ENCODE data around the gene CDC42SE2.

Gene CDC42SE2

DNA sequence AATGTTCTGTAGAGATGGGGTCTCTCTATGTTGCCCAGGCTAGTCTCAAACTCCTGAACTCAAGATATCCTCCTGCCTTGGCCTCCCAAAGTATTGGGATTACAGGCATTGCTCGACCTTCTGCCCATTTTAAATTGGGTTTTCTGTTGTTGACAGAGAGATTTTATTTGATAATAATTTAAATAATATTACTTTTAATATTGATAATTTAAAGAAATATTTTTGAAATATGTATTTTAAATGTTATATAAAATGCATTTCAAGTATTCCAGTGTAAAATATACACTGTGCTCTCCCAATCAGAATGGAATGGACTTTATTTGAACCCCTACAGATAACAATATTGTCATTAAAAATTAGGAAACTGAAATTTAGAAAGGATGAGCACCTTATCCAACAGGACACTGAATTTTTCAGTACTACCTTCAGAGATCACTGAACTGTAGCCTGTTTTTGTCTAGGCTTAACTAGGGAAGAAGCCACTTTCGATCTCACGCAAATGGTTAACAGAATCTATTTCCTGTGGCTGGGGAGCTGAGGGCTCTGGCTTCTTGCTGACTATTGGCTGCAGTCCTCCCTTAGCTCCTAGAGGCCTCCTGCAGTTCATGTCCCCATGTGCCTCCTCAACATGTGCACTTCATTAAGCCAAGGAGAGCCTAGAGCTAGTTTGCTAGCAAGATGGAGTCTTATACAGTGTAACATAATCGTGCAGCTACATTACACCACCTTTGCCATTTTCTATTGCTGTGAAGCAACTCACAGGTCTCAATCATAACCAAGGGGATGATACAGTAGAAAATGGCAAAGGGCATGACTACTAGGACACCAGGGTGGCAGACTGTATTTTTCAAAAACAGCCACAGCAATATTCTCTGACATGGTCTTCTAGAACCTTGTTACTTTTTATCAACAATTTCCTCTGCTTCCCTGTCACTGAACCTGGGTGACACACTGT lies 150.0 kb downstream of the CDC42SE2 start:
- Histone ChIP-seq H3K27me3 (ENCODE audit: insufficient read depth, poor library complexity, severe bottlenecking) (no peaks in the 10 kb centered on the region), H3K4me3 (replicated peaks; ENCODE audit: insufficient read depth, low read length) (no peak overlapping the region), H3K27ac (replicated peaks) (no peak overlapping the region)
- TF ChIP-seq, protein P1, sequence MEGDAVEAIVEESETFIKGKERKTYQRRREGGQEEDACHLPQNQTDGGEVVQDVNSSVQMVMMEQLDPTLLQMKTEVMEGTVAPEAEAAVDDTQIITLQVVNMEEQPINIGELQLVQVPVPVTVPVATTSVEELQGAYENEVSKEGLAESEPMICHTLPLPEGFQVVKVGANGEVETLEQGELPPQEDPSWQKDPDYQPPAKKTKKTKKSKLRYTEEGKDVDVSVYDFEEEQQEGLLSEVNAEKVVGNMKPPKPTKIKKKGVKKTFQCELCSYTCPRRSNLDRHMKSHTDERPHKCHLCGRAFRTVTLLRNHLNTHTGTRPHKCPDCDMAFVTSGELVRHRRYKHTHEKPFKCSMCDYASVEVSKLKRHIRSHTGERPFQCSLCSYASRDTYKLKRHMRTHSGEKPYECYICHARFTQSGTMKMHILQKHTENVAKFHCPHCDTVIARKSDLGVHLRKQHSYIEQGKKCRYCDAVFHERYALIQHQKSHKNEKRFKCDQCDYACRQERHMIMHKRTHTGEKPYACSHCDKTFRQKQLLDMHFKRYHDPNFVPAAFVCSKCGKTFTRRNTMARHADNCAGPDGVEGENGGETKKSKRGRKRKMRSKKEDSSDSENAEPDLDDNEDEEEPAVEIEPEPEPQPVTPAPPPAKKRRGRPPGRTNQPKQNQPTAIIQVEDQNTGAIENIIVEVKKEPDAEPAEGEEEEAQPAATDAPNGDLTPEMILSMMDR (IDR thresholded peaks at IDR 0.05; ENCODE audit: insufficient read depth, low read length), result no peak
- TF ChIP-seq GABPA (IDR thresholded peaks at IDR 0.05; ENCODE audit: low read depth) (no peak), SPI1 (IDR thresholded peaks at IDR 0.05; ENCODE audit: borderline replicate concordance, low read depth) (no peak), POLR2AphosphoS5 (IDR thresholded peaks at IDR 0.05; ENCODE audit: low read depth) (no peak)
- TF ChIP-seq, protein P2, sequence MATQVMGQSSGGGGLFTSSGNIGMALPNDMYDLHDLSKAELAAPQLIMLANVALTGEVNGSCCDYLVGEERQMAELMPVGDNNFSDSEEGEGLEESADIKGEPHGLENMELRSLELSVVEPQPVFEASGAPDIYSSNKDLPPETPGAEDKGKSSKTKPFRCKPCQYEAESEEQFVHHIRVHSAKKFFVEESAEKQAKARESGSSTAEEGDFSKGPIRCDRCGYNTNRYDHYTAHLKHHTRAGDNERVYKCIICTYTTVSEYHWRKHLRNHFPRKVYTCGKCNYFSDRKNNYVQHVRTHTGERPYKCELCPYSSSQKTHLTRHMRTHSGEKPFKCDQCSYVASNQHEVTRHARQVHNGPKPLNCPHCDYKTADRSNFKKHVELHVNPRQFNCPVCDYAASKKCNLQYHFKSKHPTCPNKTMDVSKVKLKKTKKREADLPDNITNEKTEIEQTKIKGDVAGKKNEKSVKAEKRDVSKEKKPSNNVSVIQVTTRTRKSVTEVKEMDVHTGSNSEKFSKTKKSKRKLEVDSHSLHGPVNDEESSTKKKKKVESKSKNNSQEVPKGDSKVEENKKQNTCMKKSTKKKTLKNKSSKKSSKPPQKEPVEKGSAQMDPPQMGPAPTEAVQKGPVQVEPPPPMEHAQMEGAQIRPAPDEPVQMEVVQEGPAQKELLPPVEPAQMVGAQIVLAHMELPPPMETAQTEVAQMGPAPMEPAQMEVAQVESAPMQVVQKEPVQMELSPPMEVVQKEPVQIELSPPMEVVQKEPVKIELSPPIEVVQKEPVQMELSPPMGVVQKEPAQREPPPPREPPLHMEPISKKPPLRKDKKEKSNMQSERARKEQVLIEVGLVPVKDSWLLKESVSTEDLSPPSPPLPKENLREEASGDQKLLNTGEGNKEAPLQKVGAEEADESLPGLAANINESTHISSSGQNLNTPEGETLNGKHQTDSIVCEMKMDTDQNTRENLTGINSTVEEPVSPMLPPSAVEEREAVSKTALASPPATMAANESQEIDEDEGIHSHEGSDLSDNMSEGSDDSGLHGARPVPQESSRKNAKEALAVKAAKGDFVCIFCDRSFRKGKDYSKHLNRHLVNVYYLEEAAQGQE (IDR thresholded peaks at IDR 0.05; ENCODE audit: insufficient replicate concordance, low read depth), result no peak
- DNase-seq (ENCODE audit: low read depth in 1 of 2, low spot score in 1 of 2), result no peak

DNA sequence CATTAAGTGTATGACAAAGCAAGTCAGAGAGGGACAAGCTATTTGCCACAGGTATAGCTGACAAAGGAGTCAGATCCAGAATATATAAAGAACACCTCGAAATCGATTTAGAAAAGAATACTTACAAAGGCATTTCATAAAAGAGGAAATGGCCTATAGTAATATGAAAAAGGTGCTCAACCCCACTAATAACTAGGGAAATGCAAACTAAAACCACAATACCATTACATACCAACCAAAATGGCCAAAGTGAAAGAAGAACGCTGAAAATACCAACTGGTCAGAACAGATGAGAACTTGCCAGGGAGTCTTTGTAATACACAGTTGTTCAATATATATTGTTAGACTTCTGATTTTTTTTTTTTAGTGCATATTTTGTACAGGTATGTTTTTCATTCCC lies 152.9 kb downstream of the CDC42SE2 start:
- no peak for DNase-seq (ENCODE audit: low read depth in 1 of 2, low spot score in 1 of 2)
- Histone ChIP-seq H3K27ac (replicated peaks) (no peak overlapping the region), H3K4me3 (replicated peaks; ENCODE audit: insufficient read depth, low read length) (no peak overlapping the region), H3K27me3 (ENCODE audit: insufficient read depth, poor library complexity, severe bottlenecking) (no peaks in the 10 kb centered on the region)
- TF ChIP-seq SPI1 (IDR thresholded peaks at IDR 0.05; ENCODE audit: borderline replicate concordance, low read depth) (peak; percentile 22; the same call in 1 of the 2 replicates), GABPA (IDR thresholded peaks at IDR 0.05; ENCODE audit: low read depth) (no peak), POLR2AphosphoS5 (IDR thresholded peaks at IDR 0.05; ENCODE audit: low read depth) (no peak)
- TF ChIP-seq, protein P1 (IDR thresholded peaks at IDR 0.05; ENCODE audit: insufficient read depth, low read length), result no peak

DNA sequence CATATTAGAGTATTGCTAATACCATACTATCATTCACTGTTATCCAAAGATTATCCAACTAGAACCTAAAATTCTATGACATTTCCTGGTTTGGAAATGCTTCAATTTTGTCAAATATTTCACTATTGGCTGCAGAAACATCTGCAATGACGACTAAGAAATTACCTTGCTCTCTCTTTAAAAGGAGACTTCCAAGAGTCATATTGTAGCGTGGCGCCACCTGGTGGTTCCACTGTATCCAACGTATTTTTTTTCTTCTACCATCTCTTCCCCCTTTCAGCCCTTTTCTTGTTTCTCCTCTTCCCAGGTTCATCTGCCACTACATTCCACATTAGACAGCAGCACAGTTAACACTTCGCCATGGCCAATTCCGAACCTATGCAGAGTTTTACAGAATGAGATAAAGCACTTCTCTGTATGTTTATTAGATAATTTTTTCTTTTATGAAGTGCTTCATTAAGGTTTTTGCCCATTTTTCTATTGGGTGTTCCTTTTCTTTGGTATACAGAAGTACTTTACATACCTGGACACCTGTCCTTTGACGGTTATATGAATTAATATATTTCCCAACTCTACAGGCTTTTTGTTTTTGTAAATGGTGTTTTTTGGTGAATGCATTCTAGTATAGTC lies 153.5 kb downstream of the CDC42SE2 start:
- Histone ChIP-seq H3K4me3 (replicated peaks; ENCODE audit: insufficient read depth, low read length) (no peak overlapping the region), H3K27ac (replicated peaks) (no peak overlapping the region), H3K27me3 (ENCODE audit: insufficient read depth, poor library complexity, severe bottlenecking) (no peaks in the 10 kb centered on the region)
- peak; percentile 12 to 50 for DNase-seq (ENCODE audit: low read depth in 1 of 2, low spot score in 1 of 2)
- TF ChIP-seq, protein P1 (IDR thresholded peaks at IDR 0.05; ENCODE audit: insufficient read depth, low read length), result peak; percentile 13
- TF ChIP-seq, protein P2 (IDR thresholded peaks at IDR 0.05; ENCODE audit: insufficient replicate concordance, low read depth), result no peak
